Measurements from ENCODE around the gene PRKD1. TPM values are rescaled to one million over a fixed set of nuclear protein-coding genes. Genes with fewer than 3 reads are reported as not detected.

PRKD1 gene
- total RNA-seq, 1 experiment from 2014 or later = not detected

GRCh38 chr14:29721586-29721985 lies 206.1 kb downstream of the PRKD1 start:
- CTCF ChIA-PET = no interaction called here
- no peaks in the 10 kb centered on the region for H3K9me2 ChIP-seq (ENCODE audit: insufficient read depth)
- no peak for ATAC-seq
- intact Hi-C loops (cut with micrococcal nuclease) = no loop called here
- H3K36me3 ChIP-seq (ENCODE audit: control insufficient read depth in 1 of 2, insufficient read depth in 2 of 2, low read length in 2 of 2) = no peaks in the 10 kb centered on the region
- POLR2A ChIA-PET = no interaction called here
- no peaks in the 10 kb centered on the region for H4K20me1 ChIP-seq (ENCODE audit: insufficient read depth)
- H3K9me3 ChIP-seq (ENCODE audit: control insufficient read depth in 1 of 2, insufficient read depth in 1 of 2, low read depth in 1 of 2, low read length in 2 of 2) = peaks cover 7 to 23% of the 10 kb centered on the region in 2 experiments; a peak in 2 of 4 replicates
- H3K79me2 ChIP-seq (ENCODE audit: insufficient read depth, low read length) = no peaks in the 10 kb centered on the region
- no peak for DNase-seq (ENCODE audit: low read depth, low spot score)
- TF ChIP-seq POLR2A (IDR thresholded peaks at IDR 0.05; ENCODE audit: borderline replicate concordance, extremely low read depth, insufficient read depth, insufficient read length) (no peak), REST (IDR thresholded peaks at IDR 0.05; ENCODE audit: low read depth) (no peak), EZH2 (IDR thresholded peaks at IDR 0.05) (no peak), ZBTB33 (IDR thresholded peaks at IDR 0.05; ENCODE audit: extremely low read depth, insufficient replicate concordance, low read length) (no peak), SP1 (IDR thresholded peaks at IDR 0.05; ENCODE audit: low read depth) (no peak), ZFX (IDR thresholded peaks at IDR 0.05) (no peak)
- no peak overlapping the region for H3K4me2 ChIP-seq (ENCODE audit: low read length)
- no peaks in the 10 kb centered on the region for H3K4me1 ChIP-seq (ENCODE audit: control insufficient read depth in 1 of 2, insufficient read depth in 2 of 2, low read length in 2 of 2)
- H2AFZ ChIP-seq (ENCODE audit: low read depth, low read length, poor library complexity, severe bottlenecking) = no peak overlapping the region
- H3K4me3 ChIP-seq (replicated peaks in 1 of 2; ENCODE audit: low read depth in 1 of 2, low read length in 2 of 2) = no peak overlapping the region
- BruUV-seq (replicated peaks) = no TSS peak
- H3K27ac ChIP-seq (ENCODE audit: low read depth, low read length) = no peak overlapping the region
- H3K27me3 ChIP-seq (ENCODE audit: insufficient read depth, low read length) = no peaks in the 10 kb centered on the region
- H3K9ac ChIP-seq (ENCODE audit: low read length) = no peak overlapping the region
- RAD21 ChIA-PET (ENCODE audit: low non-redundant PET in 1 of 2, low total read pairs in 2 of 2, uncharacterized antibody in 2 of 2, unreplicated experiment in 2 of 2) = no interaction called here

Measured in HCT116 (cell line).